Suprapubic skin (tissue), 4 donors: ENCODE results near the gene SPINK6. TPM values are rescaled to one million over a fixed set of nuclear protein-coding genes. Genes with fewer than 3 reads are reported as not detected.

Source experiments
- DNase-seq, 2 donors: peaks; one replicate each; pipeline ENCODE4 v3.0.0-alpha.2; 2019; ENCODE audit warnings: low spot score in 2 of 2
- H3K27ac ChIP-seq: fragments of 200-600 bp; sonication (generic); one replicate; pipeline ENCODE4 v1.5.1; 2019
- H3K27me3 ChIP-seq: fragments of 200-600 bp; sonication (generic); one replicate; pipeline ENCODE4 v1.5.1; 2019
- H3K36me3 ChIP-seq: fragments of 200-600 bp; sonication (generic); one replicate; pipeline ENCODE4 v1.5.1; 2019
- H3K4me1 ChIP-seq: fragments of 200-600 bp; sonication (generic); one replicate; pipeline ENCODE4 v1.5.1; 2019
- H3K4me3 ChIP-seq: fragments of 200-600 bp; sonication (generic); one replicate; pipeline ENCODE4 v1.5.1; 2019; ENCODE audit warnings: mild to moderate bottlenecking
- H3K9me3 ChIP-seq: fragments of 200-600 bp; sonication (generic); one replicate; pipeline ENCODE4 v1.5.1; 2019
- CTCF ChIP-seq, 2 donors: fragments of 200-600 bp in 1 of 2; fragments of 450-650 bp in 1 of 2; sonication (generic) in 1 of 2; IDR thresholded peaks; one replicate each; pipeline ENCODE4 v1.5.1; 2016 to 2019; ENCODE audit warnings: antibody characterized with exemption in 2 of 2, mild to moderate bottlenecking in 1 of 2, moderate library complexity in 1 of 2
- EP300 ChIP-seq: sonication (generic); formaldehyde crosslinking; IDR thresholded peaks from one replicate; pipeline ENCODE4 v1.6.1; 2017; ENCODE audit warnings: antibody characterized with exemption
- POLR2A ChIP-seq, 2 donors: fragments of 450-650 bp; IDR thresholded peaks; one replicate each; pipeline ENCODE4 v1.6.1; 2017; ENCODE audit warnings: antibody characterized with exemption in 2 of 2, mild to moderate bottlenecking in 2 of 2, moderate library complexity in 2 of 2
- POLR2AphosphoS5 ChIP-seq, 3 donors: sonication (generic); formaldehyde crosslinking; IDR thresholded peaks; one replicate each; pipeline ENCODE4 v1.6.1; 2017; ENCODE audit warnings: antibody characterized with exemption in 3 of 3
- WGBS: methylation state at CpG from one replicate; pipeline ENCODE4 v1.1.5; 2018; 5-methylcytosine and 5-hydroxymethylcytosine counted together
- total RNA-seq, 4 donors: library from RNA; depleted of rRNA; stranded (reverse); fragments of >200 nt; gene quantifications; one replicate each; pipeline ENCODE4 v1.1.0, GENCODE V29; 2016

SPINK6 gene
- total RNA-seq, 4 donors from 2014 or later = 2.3 TPM; not detected in 3

- DNase-seq = no peak
- Histone ChIP-seq H3K9me3 (no peaks in the 10 kb centered on the region), H3K27me3 (no peaks in the 10 kb centered on the region), H3K36me3 (no peaks in the 10 kb centered on the region), H3K4me1 (no peaks in the 10 kb centered on the region), H3K4me3 (no peak overlapping the region), H3K27ac (no peak overlapping the region)
- no peak for TF ChIP-seq CTCF (IDR thresholded peaks at IDR 0.05)
- no peak for TF ChIP-seq POLR2AphosphoS5 (IDR thresholded peaks at IDR 0.05)
- TF ChIP-seq POLR2A (IDR thresholded peaks at IDR 0.05) = no peak
- TF ChIP-seq EP300 = no peak
- 67% methylated on average over 3 of the region's 3 CpGs for WGBS
Observed at GRCh38 chr5:148186248-148187003, 16.4 kb upstream of the SPINK6 start.

GRCh38 chr5:148191010-148191409 is 11.8 kb upstream of the SPINK6 start:
- Histone ChIP-seq H3K36me3 (no peaks in the 10 kb centered on the region), H3K9me3 (no peaks in the 10 kb centered on the region), H3K27me3 (no peaks in the 10 kb centered on the region), H3K4me1 (no peaks in the 10 kb centered on the region), H3K27ac (no peak overlapping the region), H3K4me3 (no peak overlapping the region)
- DNase-seq = no peak
- TF ChIP-seq CTCF (IDR thresholded peaks at IDR 0.05) (no peak), EP300 (no peak), POLR2AphosphoS5 (IDR thresholded peaks at IDR 0.05) (no peak)
- 52% methylated on average over 1 of the region's 1 CpG for WGBS

GRCh38 chr5:148193202-148193601 is 9.6 kb upstream of the SPINK6 start:
- 61% methylated on average over 1 of the region's 1 CpG for WGBS
- Histone ChIP-seq H3K27ac (no peak overlapping the region), H3K27me3 (no peaks in the 10 kb centered on the region), H3K4me3 (no peak overlapping the region), H3K9me3 (no peaks in the 10 kb centered on the region), H3K36me3 (no peaks in the 10 kb centered on the region), H3K4me1 (no peaks in the 10 kb centered on the region)
- DNase-seq = no peak
- TF ChIP-seq CTCF (IDR thresholded peaks at IDR 0.05) = no peak
- no peak for TF ChIP-seq EP300
- TF ChIP-seq POLR2AphosphoS5 (IDR thresholded peaks at IDR 0.05) = no peak
- no peak for TF ChIP-seq POLR2A (IDR thresholded peaks at IDR 0.05)

- H3K4me3 ChIP-seq = no peak overlapping the region
- H3K4me1 ChIP-seq = no peaks in the 10 kb centered on the region
- WGBS = 82% methylated on average over 2 of the region's 2 CpGs
- no peaks in the 10 kb centered on the region for H3K9me3 ChIP-seq
- TF ChIP-seq EP300 = no peak
- no peak for TF ChIP-seq CTCF (IDR thresholded peaks at IDR 0.05)
- TF ChIP-seq POLR2A (IDR thresholded peaks at IDR 0.05) = no peak
- TF ChIP-seq POLR2AphosphoS5 (IDR thresholded peaks at IDR 0.05) = no peak
- H3K27ac ChIP-seq = no peak overlapping the region
- DNase-seq = no peak
- H3K27me3 ChIP-seq = no peaks in the 10 kb centered on the region
- H3K36me3 ChIP-seq = no peaks in the 10 kb centered on the region
Observed at GRCh38 chr5:148201151-148201550, 1.7 kb upstream of the SPINK6 start.

GRCh38 chr5:148205044-148205806 is 2.4 kb downstream of the SPINK6 start:
- Histone ChIP-seq H3K4me1 (peaks cover 2% of the 10 kb centered on the region), H3K9me3 (no peaks in the 10 kb centered on the region), H3K4me3 (no peak overlapping the region), H3K36me3 (no peaks in the 10 kb centered on the region), H3K27ac (no peak overlapping the region), H3K27me3 (no peaks in the 10 kb centered on the region)
- WGBS = 78% methylated on average over 4 of the region's 4 CpGs
- TF ChIP-seq CTCF (IDR thresholded peaks at IDR 0.05) = no peak
- TF ChIP-seq POLR2AphosphoS5 (IDR thresholded peaks at IDR 0.05) = no peak
- no peak for DNase-seq
